Uterus (tissue), 4 donors: Measurements from ENCODE around the gene KCNC3. TPM values are rescaled to one million over a fixed set of nuclear protein-coding genes. Genes with fewer than 3 reads are reported as not detected.

Source experiments
- DNase-seq, 2 donors: peaks; one replicate each; pipeline ENCODE4 v3.0.0-alpha.2; 2019 to 2020
- H3K27ac ChIP-seq, 2 donors: fragments of 200-600 bp; sonication (generic); 1 replicate in 1 of 2; 2 replicates in 1 of 2; pipeline ENCODE4 v1.5.1; 2016 to 2018
- H3K27me3 ChIP-seq, 2 donors: fragments of 200-600 bp; sonication (generic); one replicate each; pipeline ENCODE4 v1.5.1; 2018 to 2019; ENCODE audit warnings: control low read depth in 1 of 2
- H3K36me3 ChIP-seq, 2 donors: fragments of 200-600 bp; sonication (generic); one replicate each; pipeline ENCODE4 v1.5.1; 2019; ENCODE audit warnings: control low read depth in 1 of 2
- H3K4me1 ChIP-seq, 2 donors: fragments of 200-600 bp; sonication (generic); one replicate each; pipeline ENCODE4 v1.5.1; 2018 to 2019; ENCODE audit warnings: control low read depth in 1 of 2
- H3K4me3 ChIP-seq, 2 donors: fragments of 200-600 bp; sonication (generic); 1 replicate in 1 of 2; 2 replicates in 1 of 2; pipeline ENCODE4 v1.5.1; 2018 to 2019; ENCODE audit warnings: mild to moderate bottlenecking in 1 of 2
- H3K9me3 ChIP-seq, 2 donors: fragments of 200-600 bp; sonication (generic); one replicate each; pipeline ENCODE4 v1.5.1; 2019; ENCODE audit warnings: control low read depth in 1 of 2
- POLR2A ChIP-seq, 2 donors: fragments of 450-650 bp; IDR thresholded peaks; one replicate each; pipeline ENCODE4 v1.6.1; 2016; ENCODE audit warnings: antibody characterized with exemption in 2 of 2, mild to moderate bottlenecking in 1 of 2, moderate library complexity in 1 of 2
- intact Hi-C: fragments of 100-400 bp; cut with DNase I; formaldehyde crosslinking; loops from one replicate; pipeline ENCODE4 v1.15.1; 2023; ENCODE audit warnings: low total_unique reads
- total RNA-seq, 4 donors: library from RNA; depleted of rRNA in 3 of 4; stranded (reverse); fragments of >200 nt in 3 of 4; gene quantifications; one replicate each; pipeline versions ENCODE4 v1.1.0 to v1.2.4, GENCODE V29; 2014 to 2023
- TF ChIP-seq, protein P1 (sequence below), 4 experiments: fragments of 200-600 bp in 2 of 4; fragments of 450-650 bp in 2 of 4; sonication (generic) in 2 of 4; IDR thresholded peaks; one replicate each; pipeline ENCODE4 v1.5.1; 2016 to 2019; ENCODE audit warnings: antibody characterized with exemption in 4 of 4, mild to moderate bottlenecking in 2 of 4, moderate library complexity in 1 of 4
- donor health status: DM: yes; HTN: yes; CAD: no.

The KCNC3 gene
- total RNA-seq, 4 donors from 2014 or later, result 0.26 to 2.4 (median 0.85) TPM; not detected in 1

DNA sequence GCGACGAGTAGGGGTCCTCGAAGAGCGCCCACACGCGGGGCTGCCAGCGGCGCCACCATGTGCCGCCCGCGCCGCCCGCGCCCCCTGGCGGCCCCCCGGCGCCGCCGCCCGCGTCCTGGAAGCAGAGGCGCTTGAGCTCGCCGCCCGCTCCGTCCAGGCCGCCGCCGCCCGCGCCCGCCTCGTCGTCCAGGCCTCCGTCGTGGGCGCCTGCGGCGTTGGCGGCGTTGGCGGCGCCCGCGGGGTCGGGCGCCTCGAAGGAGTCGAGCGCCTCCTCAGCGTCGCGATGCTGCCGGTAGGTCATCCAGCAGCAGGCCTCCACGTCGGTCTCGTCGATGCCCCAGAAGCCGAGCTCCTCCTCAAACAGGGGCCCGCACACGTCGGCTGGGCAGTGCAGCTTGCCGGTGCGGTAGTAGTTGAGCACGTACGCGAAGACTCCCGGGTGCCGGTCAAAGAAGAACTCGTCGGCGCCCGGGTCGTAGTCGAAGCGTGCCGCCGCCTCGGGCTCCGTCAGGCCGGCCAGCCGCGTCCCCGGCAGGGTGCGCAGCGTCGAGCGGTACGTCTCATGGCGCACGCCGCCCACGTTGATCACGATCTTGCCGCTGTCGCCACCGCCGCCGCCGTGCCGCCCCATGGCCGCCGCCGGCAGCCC lies 829 bp downstream of the KCNC3 start:
- DNase-seq, result no peak
- Histone ChIP-seq H3K4me3 (no peak overlapping the region), H3K9me3 (no peaks in the 10 kb centered on the region), H3K27ac (no peak overlapping the region), H3K4me1 (peaks cover 0 to 3% of the 10 kb centered on the region in 2 donors), H3K36me3 (no peaks in the 10 kb centered on the region), H3K27me3 (peaks cover 30 to 46% of the 10 kb centered on the region in 2 donors)
- intact Hi-C loops, result no loop called here
- TF ChIP-seq, protein P1, sequence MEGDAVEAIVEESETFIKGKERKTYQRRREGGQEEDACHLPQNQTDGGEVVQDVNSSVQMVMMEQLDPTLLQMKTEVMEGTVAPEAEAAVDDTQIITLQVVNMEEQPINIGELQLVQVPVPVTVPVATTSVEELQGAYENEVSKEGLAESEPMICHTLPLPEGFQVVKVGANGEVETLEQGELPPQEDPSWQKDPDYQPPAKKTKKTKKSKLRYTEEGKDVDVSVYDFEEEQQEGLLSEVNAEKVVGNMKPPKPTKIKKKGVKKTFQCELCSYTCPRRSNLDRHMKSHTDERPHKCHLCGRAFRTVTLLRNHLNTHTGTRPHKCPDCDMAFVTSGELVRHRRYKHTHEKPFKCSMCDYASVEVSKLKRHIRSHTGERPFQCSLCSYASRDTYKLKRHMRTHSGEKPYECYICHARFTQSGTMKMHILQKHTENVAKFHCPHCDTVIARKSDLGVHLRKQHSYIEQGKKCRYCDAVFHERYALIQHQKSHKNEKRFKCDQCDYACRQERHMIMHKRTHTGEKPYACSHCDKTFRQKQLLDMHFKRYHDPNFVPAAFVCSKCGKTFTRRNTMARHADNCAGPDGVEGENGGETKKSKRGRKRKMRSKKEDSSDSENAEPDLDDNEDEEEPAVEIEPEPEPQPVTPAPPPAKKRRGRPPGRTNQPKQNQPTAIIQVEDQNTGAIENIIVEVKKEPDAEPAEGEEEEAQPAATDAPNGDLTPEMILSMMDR (IDR thresholded peaks at IDR 0.05), result peak in 1 of 4 experiments; percentile 15
- no peak for TF ChIP-seq POLR2A (IDR thresholded peaks at IDR 0.05)

- H3K36me3 ChIP-seq, result no peaks in the 10 kb centered on the region
- peaks cover 25 to 39% of the 10 kb centered on the region in 2 donors for H3K27me3 ChIP-seq
- peaks cover 0 to 3% of the 10 kb centered on the region in 2 donors for H3K4me1 ChIP-seq
- no peak overlapping the region for H3K4me3 ChIP-seq
- intact Hi-C loops, result no loop called here
- H3K27ac ChIP-seq, result no peak overlapping the region
- TF ChIP-seq, protein P1 (IDR thresholded peaks at IDR 0.05), result no peak
- TF ChIP-seq POLR2A (IDR thresholded peaks at IDR 0.05), result no peak
- no peak for DNase-seq
- H3K9me3 ChIP-seq, result no peaks in the 10 kb centered on the region
Measured at GRCh38 chr19:50327461-50328223, 1.5 kb downstream of the KCNC3 start.

DNA sequence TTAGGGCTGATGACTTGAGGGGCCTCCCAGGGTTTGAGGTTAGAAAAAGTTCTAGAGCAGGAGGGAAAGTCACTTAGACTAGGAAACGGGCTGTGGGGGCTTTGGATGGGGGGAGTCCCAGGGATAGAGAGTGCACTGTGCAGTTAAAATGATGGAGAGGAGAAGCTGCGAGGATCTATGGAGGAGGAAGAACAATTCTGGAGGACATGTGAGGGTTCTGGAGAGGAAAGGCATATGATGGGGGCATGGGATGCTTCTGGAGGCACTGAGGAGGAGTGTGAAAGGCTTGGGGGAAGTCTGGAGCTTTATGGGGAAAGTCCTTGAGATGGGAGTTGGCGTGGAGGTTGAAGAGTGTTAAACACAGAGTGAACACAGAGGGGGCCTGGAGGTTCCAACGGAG lies 2.2 kb downstream of the KCNC3 start:
- Histone ChIP-seq H3K27ac (no peak overlapping the region), H3K4me1 (peaks cover 0 to 3% of the 10 kb centered on the region in 2 donors), H3K36me3 (no peaks in the 10 kb centered on the region), H3K27me3 (peaks cover 25 to 32% of the 10 kb centered on the region in 2 donors), H3K9me3 (no peaks in the 10 kb centered on the region), H3K4me3 (no peak overlapping the region)
- intact Hi-C loops, result no loop called here
- DNase-seq, result no peak
- TF ChIP-seq, protein P1 (IDR thresholded peaks at IDR 0.05), result no peak
- TF ChIP-seq POLR2A (IDR thresholded peaks at IDR 0.05), result no peak

DNA sequence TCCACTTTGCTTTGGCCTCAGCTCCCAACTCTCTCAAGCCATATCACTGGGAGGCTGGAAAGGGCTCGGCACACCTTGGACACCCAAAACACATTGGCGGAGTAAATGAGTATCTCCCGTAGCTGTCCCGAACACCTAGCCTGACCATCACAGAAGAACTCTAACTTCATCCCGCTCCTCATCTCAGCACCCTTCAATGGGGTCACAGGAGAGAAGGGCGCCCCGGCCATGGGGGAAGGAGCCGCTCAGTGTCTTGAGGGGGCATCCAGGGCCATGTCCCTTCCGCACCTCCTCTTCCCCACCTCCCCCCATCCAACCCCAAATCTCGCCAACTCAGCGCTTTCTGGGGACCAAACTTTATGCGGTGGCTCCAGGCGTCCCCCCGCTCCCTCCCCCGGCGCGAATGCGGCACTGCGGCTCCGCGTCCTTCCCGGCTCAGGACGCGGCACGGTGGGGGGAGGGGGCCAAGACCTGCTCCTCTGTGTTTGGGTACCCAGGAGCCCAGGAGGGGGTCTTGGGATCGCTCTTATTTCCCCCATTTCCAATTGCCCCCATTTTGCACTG lies 3.0 kb downstream of the KCNC3 start:
- no peak overlapping the region for H3K27ac ChIP-seq
- no peak for TF ChIP-seq POLR2A (IDR thresholded peaks at IDR 0.05)
- TF ChIP-seq, protein P1 (IDR thresholded peaks at IDR 0.05), result no peak
- no peak overlapping the region for H3K4me3 ChIP-seq
- no peak for DNase-seq
- no peaks in the 10 kb centered on the region for H3K36me3 ChIP-seq
- intact Hi-C loops, result no loop called here
- H3K27me3 ChIP-seq, result peaks cover 25 to 27% of the 10 kb centered on the region in 2 donors
- peaks cover 0 to 3% of the 10 kb centered on the region in 2 donors for H3K4me1 ChIP-seq
- no peaks in the 10 kb centered on the region for H3K9me3 ChIP-seq
